Neural cell (in vitro differentiated cells): ENCODE measurements around the gene ZNF503.

Experiments
- EZH2 ChIP-seq: fragments of 200-600, 300-800 bp; shearing (Covaris generic), sonication (generic); IDR thresholded peaks from 2 replicates; pipeline ENCODE4 v1.6.1; 2014; ENCODE audit warnings: antibody characterized with exemption, low read length, borderline replicate concordance, mild to moderate bottlenecking; ENCODE audit not compliant: insufficient read depth, poor library complexity, severe bottlenecking
- REST ChIP-seq: IDR thresholded peaks from 2 replicates; pipeline ENCODE4 v1.6.1; 2012; ENCODE audit warnings: borderline replicate concordance
- TF ChIP-seq, protein P1 (sequence below): fragments of 450-650 bp; IDR thresholded peaks from 2 replicates; pipeline ENCODE4 v1.5.1; 2014; ENCODE audit warnings: antibody characterized with exemption, mild to moderate bottlenecking, moderate library complexity; ENCODE audit not compliant: poor library complexity, severe bottlenecking

DNA sequence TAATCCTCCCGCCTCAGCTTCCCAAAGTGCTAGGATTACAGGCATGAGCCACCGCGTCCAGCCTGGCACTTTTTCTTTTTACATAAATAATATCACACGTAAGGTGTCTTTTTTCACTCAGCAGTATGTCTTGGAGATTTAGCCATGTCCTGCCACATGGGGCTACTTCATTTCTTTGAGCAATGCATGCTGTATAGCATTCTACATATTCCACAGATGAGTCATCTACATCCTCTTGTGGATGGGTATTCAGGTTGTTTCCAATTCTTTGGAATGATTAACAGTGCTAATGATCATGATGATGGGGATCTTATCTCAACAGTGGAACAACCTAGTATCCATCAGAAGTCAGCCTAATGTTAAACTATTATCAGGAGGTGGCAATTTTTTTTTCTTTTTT, 50.8 kb downstream of the ZNF503 start:
- TF ChIP-seq, protein P1, sequence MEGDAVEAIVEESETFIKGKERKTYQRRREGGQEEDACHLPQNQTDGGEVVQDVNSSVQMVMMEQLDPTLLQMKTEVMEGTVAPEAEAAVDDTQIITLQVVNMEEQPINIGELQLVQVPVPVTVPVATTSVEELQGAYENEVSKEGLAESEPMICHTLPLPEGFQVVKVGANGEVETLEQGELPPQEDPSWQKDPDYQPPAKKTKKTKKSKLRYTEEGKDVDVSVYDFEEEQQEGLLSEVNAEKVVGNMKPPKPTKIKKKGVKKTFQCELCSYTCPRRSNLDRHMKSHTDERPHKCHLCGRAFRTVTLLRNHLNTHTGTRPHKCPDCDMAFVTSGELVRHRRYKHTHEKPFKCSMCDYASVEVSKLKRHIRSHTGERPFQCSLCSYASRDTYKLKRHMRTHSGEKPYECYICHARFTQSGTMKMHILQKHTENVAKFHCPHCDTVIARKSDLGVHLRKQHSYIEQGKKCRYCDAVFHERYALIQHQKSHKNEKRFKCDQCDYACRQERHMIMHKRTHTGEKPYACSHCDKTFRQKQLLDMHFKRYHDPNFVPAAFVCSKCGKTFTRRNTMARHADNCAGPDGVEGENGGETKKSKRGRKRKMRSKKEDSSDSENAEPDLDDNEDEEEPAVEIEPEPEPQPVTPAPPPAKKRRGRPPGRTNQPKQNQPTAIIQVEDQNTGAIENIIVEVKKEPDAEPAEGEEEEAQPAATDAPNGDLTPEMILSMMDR, result no peak
- TF ChIP-seq EZH2 (no peak), REST (no peak)
